ENCODE measurements around the gene GP1BB.

The GP1BB gene

GRCh38 chr22:19760058-19760950, 37.0 kb downstream of the GP1BB start, which contains the start of gene TBX1:
TSS of gene TBX1 (plus strand) at chr22:19760778. CDS start at chr22:19760844, 66 bp downstream.
- no peak within 1 kb of the TSS for H3K27ac ChIP-seq (ENCODE audit: low read depth, low read length)
- H3K36me3 ChIP-seq (ENCODE audit: insufficient read depth, low read length): no peaks in the 10 kb centered on the region
- no peak within 1 kb of the TSS for H2AFZ ChIP-seq (ENCODE audit: low read length, unreplicated experiment)
- no peaks in the 10 kb centered on the region for H3K4me1 ChIP-seq (ENCODE audit: control insufficient read depth, insufficient read depth, low read length, unreplicated experiment)
- H3K4me3 ChIP-seq (ENCODE audit: low read depth, low read length): peak within 1 kb of the TSS; percentile 54; the same call in 1 of the 2 replicates
- H3K27me3 ChIP-seq (ENCODE audit: insufficient read depth, low read length): peaks cover 37% of the 10 kb centered on the region
- no peaks in the 10 kb centered on the region for H3K79me2 ChIP-seq (ENCODE audit: control insufficient read depth, insufficient read depth, low read length, unreplicated experiment)

GRCh38 chr22:19760951-19761724, 37.8 kb downstream of the GP1BB start:
- no peaks in the 10 kb centered on the region for H3K4me1 ChIP-seq (ENCODE audit: control insufficient read depth, insufficient read depth, low read length, unreplicated experiment)
- H3K4me3 ChIP-seq (ENCODE audit: low read depth, low read length): no peak overlapping the region
- no peak overlapping the region for H3K27ac ChIP-seq (ENCODE audit: low read depth, low read length)
- peaks cover 33% of the 10 kb centered on the region for H3K27me3 ChIP-seq (ENCODE audit: insufficient read depth, low read length)
- H2AFZ ChIP-seq (ENCODE audit: low read length, unreplicated experiment): no peak overlapping the region
- no peaks in the 10 kb centered on the region for H3K36me3 ChIP-seq (ENCODE audit: insufficient read depth, low read length)
- H3K79me2 ChIP-seq (ENCODE audit: control insufficient read depth, insufficient read depth, low read length, unreplicated experiment): no peaks in the 10 kb centered on the region

GRCh38 chr22:19761725-19762567, 38.6 kb downstream of the GP1BB start:
- Histone ChIP-seq H3K79me2 (ENCODE audit: control insufficient read depth, insufficient read depth, low read length, unreplicated experiment) (no peaks in the 10 kb centered on the region), H3K27me3 (ENCODE audit: insufficient read depth, low read length) (peaks cover 28% of the 10 kb centered on the region), H3K27ac (ENCODE audit: low read depth, low read length) (no peak overlapping the region), H3K4me3 (ENCODE audit: low read depth, low read length) (no peak overlapping the region), H3K36me3 (ENCODE audit: insufficient read depth, low read length) (no peaks in the 10 kb centered on the region), H3K4me1 (ENCODE audit: control insufficient read depth, insufficient read depth, low read length, unreplicated experiment) (no peaks in the 10 kb centered on the region), H2AFZ (ENCODE audit: low read length, unreplicated experiment) (no peak overlapping the region)

- no peak overlapping the region for H3K27ac ChIP-seq (ENCODE audit: low read depth, low read length)
- no peaks in the 10 kb centered on the region for H3K36me3 ChIP-seq (ENCODE audit: insufficient read depth, low read length)
- H3K4me1 ChIP-seq (ENCODE audit: control insufficient read depth, insufficient read depth, low read length, unreplicated experiment): no peaks in the 10 kb centered on the region
- peaks cover 36% of the 10 kb centered on the region for H3K27me3 ChIP-seq (ENCODE audit: insufficient read depth, low read length)
- H3K4me3 ChIP-seq (ENCODE audit: low read depth, low read length): no peak overlapping the region
- H3K79me2 ChIP-seq (ENCODE audit: control insufficient read depth, insufficient read depth, low read length, unreplicated experiment): no peaks in the 10 kb centered on the region
- no peak overlapping the region for H2AFZ ChIP-seq (ENCODE audit: low read length, unreplicated experiment)
Measured at GRCh38 chr22:19762568-19763457, 39.5 kb downstream of the GP1BB start.

GRCh38 chr22:19763458-19764298, 40.3 kb downstream of the GP1BB start:
- H3K79me2 ChIP-seq (ENCODE audit: control insufficient read depth, insufficient read depth, low read length, unreplicated experiment): no peaks in the 10 kb centered on the region
- peaks cover 40% of the 10 kb centered on the region for H3K27me3 ChIP-seq (ENCODE audit: insufficient read depth, low read length)
- H3K4me3 ChIP-seq (ENCODE audit: low read depth, low read length): no peak overlapping the region
- H2AFZ ChIP-seq (ENCODE audit: low read length, unreplicated experiment): no peak overlapping the region
- H3K36me3 ChIP-seq (ENCODE audit: insufficient read depth, low read length): no peaks in the 10 kb centered on the region
- H3K27ac ChIP-seq (ENCODE audit: low read depth, low read length): no peak overlapping the region
- H3K4me1 ChIP-seq (ENCODE audit: control insufficient read depth, insufficient read depth, low read length, unreplicated experiment): no peaks in the 10 kb centered on the region

GRCh38 chr22:19764299-19764593, 40.9 kb downstream of the GP1BB start:
- Histone ChIP-seq H3K27ac (ENCODE audit: low read depth, low read length) (no peak overlapping the region), H2AFZ (ENCODE audit: low read length, unreplicated experiment) (no peak overlapping the region), H3K79me2 (ENCODE audit: control insufficient read depth, insufficient read depth, low read length, unreplicated experiment) (no peaks in the 10 kb centered on the region), H3K4me1 (ENCODE audit: control insufficient read depth, insufficient read depth, low read length, unreplicated experiment) (no peaks in the 10 kb centered on the region), H3K27me3 (ENCODE audit: insufficient read depth, low read length) (peaks cover 35% of the 10 kb centered on the region), H3K4me3 (ENCODE audit: low read depth, low read length) (no peak overlapping the region), H3K36me3 (ENCODE audit: insufficient read depth, low read length) (no peaks in the 10 kb centered on the region)

GRCh38 chr22:19764636-19765476, 41.5 kb downstream of the GP1BB start:
- H3K4me1 ChIP-seq (ENCODE audit: control insufficient read depth, insufficient read depth, low read length, unreplicated experiment): no peaks in the 10 kb centered on the region
- peaks cover 31% of the 10 kb centered on the region for H3K27me3 ChIP-seq (ENCODE audit: insufficient read depth, low read length)
- H3K79me2 ChIP-seq (ENCODE audit: control insufficient read depth, insufficient read depth, low read length, unreplicated experiment): no peaks in the 10 kb centered on the region
- no peaks in the 10 kb centered on the region for H3K36me3 ChIP-seq (ENCODE audit: insufficient read depth, low read length)
- no peak overlapping the region for H3K4me3 ChIP-seq (ENCODE audit: low read depth, low read length)
- no peak overlapping the region for H3K27ac ChIP-seq (ENCODE audit: low read depth, low read length)
- no peak overlapping the region for H2AFZ ChIP-seq (ENCODE audit: low read length, unreplicated experiment)

GRCh38 chr22:19765477-19766239, 42.3 kb downstream of the GP1BB start:
- H3K79me2 ChIP-seq (ENCODE audit: control insufficient read depth, insufficient read depth, low read length, unreplicated experiment): no peaks in the 10 kb centered on the region
- no peaks in the 10 kb centered on the region for H3K36me3 ChIP-seq (ENCODE audit: insufficient read depth, low read length)
- H3K27ac ChIP-seq (ENCODE audit: low read depth, low read length): no peak overlapping the region
- peaks cover 30% of the 10 kb centered on the region; the same call in 1 of the 2 replicates for H3K27me3 ChIP-seq (ENCODE audit: insufficient read depth, low read length)
- no peak overlapping the region for H2AFZ ChIP-seq (ENCODE audit: low read length, unreplicated experiment)
- H3K4me3 ChIP-seq (ENCODE audit: low read depth, low read length): no peak overlapping the region
- H3K4me1 ChIP-seq (ENCODE audit: control insufficient read depth, insufficient read depth, low read length, unreplicated experiment): no peaks in the 10 kb centered on the region
